ENCODE data around the gene LMO3.

The LMO3 gene

GRCh38 chr12:16606117-16606200 lies at the start of gene LMO3:
LMO3 (minus strand) TSS chr12:16606162; CDS start chr12:16600860, 5,302 bp downstream.
- no peak for DNase-seq (ENCODE audit: low read depth in 2 of 2)

GRCh38 chr12:16636435-16637055 lies 30.6 kb upstream of the LMO3 start:
- no peak for DNase-seq (ENCODE audit: low read depth in 2 of 2)

- no peak for DNase-seq (ENCODE audit: low read depth in 2 of 2)
Measured at GRCh38 chr12:16634786-16635185, 28.8 kb upstream of the LMO3 start.

GRCh38 chr12:16626991-16627390 lies 21.0 kb upstream of the LMO3 start:
- no peak for DNase-seq (ENCODE audit: low read depth in 2 of 2)

- no peak for DNase-seq (ENCODE audit: low read depth in 2 of 2)
Measured at GRCh38 chr12:16622338-16622737, 16.4 kb upstream of the LMO3 start.

- DNase-seq (ENCODE audit: low read depth in 2 of 2), result no peak
Measured at GRCh38 chr12:16619537-16619936, 13.6 kb upstream of the LMO3 start.

GRCh38 chr12:16618256-16618655 lies 12.3 kb upstream of the LMO3 start:
- no peak for DNase-seq (ENCODE audit: low read depth in 2 of 2)

- DNase-seq (ENCODE audit: low read depth in 2 of 2), result no peak
Measured at GRCh38 chr12:16613199-16613598, 7.2 kb upstream of the LMO3 start.

- no peak for DNase-seq (ENCODE audit: low read depth in 2 of 2)
Measured at GRCh38 chr12:16612647-16613046, 6.7 kb upstream of the LMO3 start.

- DNase-seq (ENCODE audit: low read depth in 2 of 2), result no peak
Measured at GRCh38 chr12:16611146-16611545, 5.2 kb upstream of the LMO3 start.

- DNase-seq (ENCODE audit: low read depth in 2 of 2), result no peak
Measured at GRCh38 chr12:16610743-16611142, 4.8 kb upstream of the LMO3 start.

GRCh38 chr12:16610001-16610585 lies 4.1 kb upstream of the LMO3 start:
- no peak for DNase-seq (ENCODE audit: low read depth in 2 of 2)

GRCh38 chr12:16608946-16609539 lies 3.1 kb upstream of the LMO3 start:
- DNase-seq (ENCODE audit: low read depth in 2 of 2), result no peak

- DNase-seq (ENCODE audit: low read depth in 2 of 2), result no peak
Measured at GRCh38 chr12:16607906-16608775, 2.2 kb upstream of the LMO3 start.

GRCh38 chr12:16606991-16607390 lies 1.0 kb upstream of the LMO3 start:
- DNase-seq (ENCODE audit: low read depth in 2 of 2), result no peak

- no peak for DNase-seq (ENCODE audit: low read depth in 2 of 2)
Measured at GRCh38 chr12:16606201-16606849, 363 bp upstream of the LMO3 start.

- no peak for DNase-seq (ENCODE audit: low read depth in 2 of 2)
Measured at GRCh38 chr12:16605642-16606116, 283 bp downstream of the LMO3 start.

GRCh38 chr12:16604596-16605252 lies 1.2 kb downstream of the LMO3 start:
- DNase-seq (ENCODE audit: low read depth in 2 of 2), result no peak

GRCh38 chr12:16603916-16604575 lies 1.9 kb downstream of the LMO3 start:
- no peak for DNase-seq (ENCODE audit: low read depth in 2 of 2)

- DNase-seq (ENCODE audit: low read depth in 2 of 2), result no peak
Measured at GRCh38 chr12:16603260-16603915, 2.6 kb downstream of the LMO3 start.

- DNase-seq (ENCODE audit: low read depth in 2 of 2), result no peak
Measured at GRCh38 chr12:16602412-16602811, 3.5 kb downstream of the LMO3 start.
